GM18508 (cell line): Measurements from ENCODE around the gene VSIR.

Experiments
- ATAC-seq: cut with Tn5 transposase; IDR thresholded peaks from one replicate; pipeline ENCODE4 v1.9.1; 2021; ENCODE audit warnings: moderate number of reproducible peaks; ENCODE audit not compliant: insufficient read depth, unreplicated experiment

VSIR gene

DNA sequence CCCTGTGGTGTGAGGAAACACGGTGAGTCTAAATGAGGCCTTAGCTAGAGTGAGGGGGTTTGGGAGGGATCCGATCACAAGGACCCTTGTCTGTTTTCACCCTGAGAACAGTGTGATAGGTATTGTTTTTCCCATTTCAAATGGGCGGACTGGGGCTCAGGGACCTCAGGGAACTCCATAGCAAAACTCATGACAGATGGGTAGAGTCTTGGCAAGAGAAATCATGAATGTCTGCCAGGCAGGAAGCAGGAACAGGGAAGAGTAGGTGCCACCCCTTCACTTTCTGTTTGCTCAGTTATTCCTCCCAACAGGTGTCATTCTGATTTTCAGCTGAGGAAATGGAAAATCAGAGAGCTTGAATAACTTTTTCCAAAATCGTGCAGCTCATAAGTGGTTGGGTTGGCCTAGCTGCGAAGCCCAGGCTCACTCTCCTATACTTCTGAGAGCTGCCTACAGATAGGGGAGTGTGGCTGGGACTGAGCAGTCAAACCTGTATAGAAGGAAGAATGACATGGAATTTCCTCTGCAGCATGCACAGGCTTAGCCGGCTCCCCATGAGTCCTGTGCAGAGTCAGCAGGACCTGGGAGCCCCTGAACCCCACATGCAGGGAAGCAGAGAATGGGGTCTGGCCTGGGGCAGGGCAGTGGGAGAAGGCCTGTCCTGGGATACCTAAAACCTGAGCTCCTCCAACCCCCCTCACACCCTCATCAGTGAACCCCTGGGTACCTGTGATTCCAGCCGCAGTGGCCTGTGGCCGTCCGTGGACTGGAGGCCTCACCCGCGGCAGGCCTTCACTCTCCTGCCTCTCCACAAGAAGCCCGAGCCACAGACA, 36.1 kb downstream of the VSIR start:
- ATAC-seq: no peak

DNA sequence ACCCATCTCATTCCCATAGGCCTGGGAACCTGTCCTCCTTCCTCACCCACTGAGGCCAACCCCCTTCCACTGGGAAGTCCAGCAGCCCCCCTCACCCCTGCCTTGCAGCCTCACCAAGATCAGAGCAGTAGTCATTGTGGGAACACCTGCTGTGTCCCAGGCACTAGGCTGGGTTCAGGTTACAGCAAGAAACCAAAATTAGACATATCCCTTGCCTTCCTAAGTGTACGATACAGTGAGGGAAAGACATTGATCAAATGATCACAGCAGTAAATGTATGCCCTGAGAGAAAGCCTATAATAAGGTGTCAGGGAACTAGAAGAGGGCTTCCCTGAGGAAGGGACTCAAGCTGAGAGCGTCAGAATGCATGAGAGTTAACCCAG, 36.8 kb downstream of the VSIR start:
- ATAC-seq: no peak

DNA sequence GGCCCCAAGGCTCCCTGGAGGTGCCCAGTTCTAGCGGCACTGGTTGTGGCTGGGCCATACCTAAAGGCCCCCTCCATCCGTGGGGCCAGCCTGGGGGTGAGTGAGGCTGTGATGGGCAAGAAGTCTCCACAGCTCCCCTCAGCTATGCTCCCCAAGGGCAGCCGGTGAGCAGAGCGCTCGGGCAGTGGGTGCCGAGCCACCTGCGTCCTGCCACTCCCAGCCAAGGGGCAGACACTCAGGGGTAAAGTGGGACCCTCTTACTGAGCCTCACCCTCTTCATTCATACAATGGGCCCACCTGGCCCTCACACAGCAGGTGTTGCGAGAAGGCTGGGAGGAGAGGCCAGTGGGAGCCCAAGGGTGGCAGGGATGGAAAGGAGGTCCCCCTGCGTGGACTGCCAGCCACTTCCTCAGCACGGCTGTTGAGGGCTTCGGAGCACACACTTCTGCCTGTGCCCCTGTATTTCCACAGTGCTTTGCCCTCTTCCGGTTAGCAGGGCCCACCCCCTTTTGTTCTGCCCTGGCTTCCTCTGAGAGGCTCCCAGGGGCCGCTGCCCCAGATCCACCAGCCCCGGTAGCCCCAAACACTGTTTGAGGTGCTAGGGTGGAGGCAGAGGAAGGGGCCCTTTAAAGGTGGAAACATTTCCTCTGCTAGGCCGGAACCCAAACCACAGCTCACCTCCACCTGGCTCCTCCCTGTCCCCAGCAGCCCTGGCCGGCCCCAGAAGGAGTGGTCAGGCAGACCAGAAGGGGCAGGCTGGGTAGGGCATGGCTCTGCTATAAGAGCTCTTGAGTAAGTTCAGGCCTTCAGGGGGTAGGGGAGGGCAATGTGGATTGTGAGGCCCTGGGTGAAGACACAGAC, 37.4 kb downstream of the VSIR start:
- ATAC-seq: no peak

- no peak for ATAC-seq
These were observed 38.5 kb downstream of the VSIR start for GRCh38 chr10:71734797-71735196.

DNA sequence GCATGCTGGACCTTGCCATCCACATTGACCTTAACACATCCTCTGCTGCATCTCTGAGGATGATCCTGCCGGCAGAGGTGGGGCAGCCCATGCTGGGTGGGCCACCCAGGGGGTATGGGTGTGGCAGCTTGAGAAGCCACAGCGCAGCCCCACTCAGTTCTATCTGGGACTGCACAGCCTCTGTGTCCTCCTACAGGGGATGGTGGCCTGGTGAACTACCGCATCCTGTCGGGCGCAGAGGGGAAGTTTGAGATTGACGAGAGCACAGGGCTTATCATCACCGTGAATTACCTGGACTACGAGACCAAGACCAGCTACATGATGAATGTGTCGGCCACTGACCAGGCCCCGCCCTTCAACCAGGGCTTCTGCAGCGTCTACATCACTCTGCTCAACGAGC, 41.5 kb downstream of the VSIR start:
- ATAC-seq: no peak

DNA sequence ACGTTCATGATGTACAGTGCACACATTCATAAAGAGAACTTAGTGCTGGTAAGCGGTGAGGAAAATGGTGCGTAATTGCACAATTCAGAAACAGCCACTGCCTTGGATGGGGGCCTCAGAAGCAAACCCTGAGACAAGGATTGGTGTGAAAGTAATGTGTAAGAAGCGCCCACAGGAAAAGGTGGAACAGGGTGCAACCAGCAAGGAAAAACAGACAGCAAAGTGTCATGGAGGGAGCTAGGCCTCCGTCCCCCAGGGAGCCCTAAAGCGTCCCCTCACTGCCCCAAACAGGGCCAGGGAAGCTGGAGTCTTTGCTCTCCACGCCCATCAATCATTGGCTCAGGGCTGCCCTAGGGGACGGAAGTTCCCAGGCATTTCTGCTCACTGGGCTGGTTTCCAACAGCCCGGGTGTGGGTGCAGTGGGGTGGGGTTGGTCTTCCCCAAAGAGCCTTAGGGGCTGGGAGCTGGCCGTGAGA, 44.1 kb downstream of the VSIR start:
- no peak for ATAC-seq

DNA sequence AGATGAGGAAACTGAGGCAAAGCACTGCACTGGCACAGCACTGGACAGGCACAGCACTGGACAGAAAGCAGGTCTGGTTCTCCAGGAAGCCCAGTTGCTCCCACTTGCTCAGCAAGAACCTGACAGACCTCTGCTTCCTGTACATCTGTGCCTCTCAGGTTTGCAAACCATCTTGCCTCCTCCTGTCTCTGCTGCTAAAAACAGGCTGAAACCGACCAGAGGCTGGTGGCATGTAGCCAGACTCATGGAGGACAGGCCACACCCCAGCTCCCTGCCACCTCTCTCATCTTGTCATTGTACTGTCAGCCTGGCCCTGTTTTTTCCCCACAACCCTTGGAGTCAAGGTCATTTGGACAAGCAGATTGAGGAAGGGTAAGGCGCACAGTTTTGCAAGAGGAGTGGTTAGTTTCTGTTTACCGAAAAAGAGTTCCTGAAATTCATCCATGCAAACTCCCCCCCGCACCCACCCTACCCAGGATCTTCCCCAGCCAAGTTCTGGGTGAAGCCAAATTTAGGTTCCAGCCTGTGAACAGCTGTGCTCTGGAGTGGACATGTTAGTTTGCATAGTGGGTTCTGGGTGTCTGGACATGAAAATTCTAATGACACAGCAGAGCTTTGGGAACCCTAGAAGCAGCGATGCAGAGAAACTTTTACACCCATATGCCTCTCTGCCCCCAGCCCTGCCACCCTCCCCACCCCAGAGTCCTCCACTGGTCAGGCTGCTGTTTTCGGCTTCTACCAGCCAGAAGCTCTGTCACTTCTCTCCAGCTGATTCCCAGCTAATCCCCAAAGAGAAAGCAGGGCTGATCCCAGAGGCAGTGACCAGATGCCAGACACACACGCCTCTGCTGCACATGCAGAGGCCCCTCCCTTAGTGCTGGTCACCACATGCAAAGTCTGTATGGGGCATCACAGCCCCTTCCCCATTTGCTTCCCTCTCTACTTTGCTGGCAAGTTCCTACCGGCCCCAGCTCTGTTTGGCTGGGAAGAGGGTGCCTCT, 45.3 kb downstream of the VSIR start:
- no peak for ATAC-seq

DNA sequence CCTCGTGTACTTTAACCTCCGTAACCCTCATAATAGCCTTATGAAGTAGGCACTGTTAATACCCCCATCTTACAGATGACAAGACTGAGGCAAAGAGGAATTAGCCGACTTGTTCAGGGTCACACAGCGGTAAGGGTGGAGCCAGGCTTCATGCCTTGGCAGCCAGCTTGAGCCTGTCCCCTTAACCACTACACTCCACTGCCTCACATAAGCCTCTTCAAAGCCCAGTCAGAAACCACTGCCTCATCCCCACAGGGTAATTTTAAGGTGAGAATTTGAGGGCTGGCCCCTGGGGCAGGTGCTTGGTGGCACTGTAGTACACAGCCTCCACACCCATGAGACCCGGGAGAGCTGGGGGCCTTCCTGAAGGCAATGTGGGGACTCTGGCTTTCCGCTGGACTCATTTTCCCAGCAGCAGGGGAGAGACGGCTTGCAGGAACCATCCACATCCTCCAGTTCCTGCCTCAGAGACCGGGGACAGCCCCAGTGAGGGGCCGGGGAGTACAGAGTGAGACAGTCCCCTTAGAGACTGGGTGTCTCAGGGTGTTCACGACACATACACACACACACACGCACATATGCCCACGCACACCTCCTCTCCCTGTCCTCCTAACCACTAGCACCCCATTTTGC, 46.1 kb downstream of the VSIR start:
- ATAC-seq: no peak

GRCh38 chr10:71726580-71727104, 46.7 kb downstream of the VSIR start:
- no peak for ATAC-seq

DNA sequence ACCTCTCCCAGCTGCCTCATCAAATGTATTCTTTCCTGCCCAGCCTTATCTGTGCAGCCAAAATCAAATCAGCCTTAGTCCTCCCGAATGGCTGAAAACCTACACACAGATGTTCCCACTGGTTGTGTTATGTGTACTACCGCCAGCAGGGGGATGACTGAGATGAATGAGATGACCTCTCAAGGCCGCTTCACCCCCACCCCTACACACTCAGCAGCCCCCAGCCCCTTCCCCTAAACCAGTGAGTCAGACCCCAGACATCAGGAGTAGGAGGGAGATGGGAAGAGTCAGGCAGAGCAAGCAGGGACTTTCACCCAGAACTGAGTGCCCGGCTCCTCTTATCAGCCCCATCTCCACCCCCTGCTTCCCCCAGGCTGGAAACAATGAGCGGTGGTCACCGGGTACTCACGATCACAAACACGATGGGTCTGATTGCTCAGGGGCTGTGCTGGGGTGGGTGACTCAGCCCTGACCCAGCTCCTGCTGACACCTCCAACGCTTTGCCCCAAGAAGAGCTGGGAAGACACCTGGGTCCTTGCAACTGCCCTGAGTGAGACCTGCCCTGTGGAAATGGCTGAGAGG, 47.2 kb downstream of the VSIR start:
- no peak for ATAC-seq

DNA sequence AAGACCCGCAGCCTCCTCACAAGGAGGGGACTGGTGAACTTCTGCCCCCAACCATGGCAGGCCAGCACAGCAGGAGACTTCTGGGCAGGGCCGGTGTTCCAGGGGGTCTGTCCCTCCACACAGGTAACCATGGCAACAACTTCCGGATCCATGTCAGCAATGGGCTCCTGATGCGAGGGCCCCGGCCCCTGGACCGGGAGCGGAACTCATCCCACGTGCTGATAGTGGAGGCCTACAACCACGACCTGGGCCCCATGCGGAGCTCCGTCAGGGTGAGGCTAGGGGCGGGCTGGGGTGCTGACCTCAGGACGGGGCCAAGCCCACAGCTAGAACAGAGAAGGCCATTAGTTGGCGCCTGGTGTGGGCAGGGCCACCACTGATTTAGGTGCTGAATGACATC, 48.1 kb downstream of the VSIR start:
- no peak for ATAC-seq

DNA sequence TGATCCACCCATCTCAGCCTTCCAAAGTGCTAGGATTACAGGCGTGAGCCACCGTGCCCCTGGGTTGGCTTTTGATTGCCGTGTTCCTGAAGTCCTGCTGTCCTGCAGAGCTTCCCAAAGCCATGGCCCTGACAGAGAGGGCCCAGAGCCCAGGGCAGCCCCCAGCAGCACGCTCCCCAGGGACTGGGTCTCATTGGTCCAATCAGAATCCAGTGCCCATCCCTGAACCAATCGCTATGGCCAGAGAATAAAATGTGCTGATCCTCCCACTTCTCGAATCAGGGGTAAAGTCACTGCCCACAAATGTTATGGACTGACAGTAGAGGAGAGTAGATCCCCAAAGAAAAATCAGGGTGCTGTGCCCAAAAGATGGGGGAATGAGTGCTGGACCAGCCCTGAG, 48.8 kb downstream of the VSIR start:
- ATAC-seq: no peak

DNA sequence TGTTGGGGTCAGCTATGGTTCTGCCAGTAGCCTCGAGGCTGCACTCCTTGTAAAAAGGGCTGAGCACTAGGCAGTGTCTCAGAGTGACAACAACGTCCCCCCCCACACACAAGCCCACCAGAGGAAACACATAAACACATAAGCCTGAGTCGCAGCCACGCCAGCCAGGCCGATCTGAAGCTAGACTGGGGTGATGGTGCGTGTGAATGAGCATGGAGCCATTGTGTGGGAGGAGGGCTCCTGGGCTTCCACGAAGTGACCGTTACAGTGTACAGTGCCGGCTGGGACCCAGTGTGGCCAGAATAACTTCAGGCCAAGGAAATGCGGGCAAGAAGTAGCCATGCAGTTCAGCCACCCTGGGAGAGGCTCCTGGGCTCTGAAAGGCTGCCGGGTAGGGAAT, 50.0 kb downstream of the VSIR start:
- no peak for ATAC-seq

DNA sequence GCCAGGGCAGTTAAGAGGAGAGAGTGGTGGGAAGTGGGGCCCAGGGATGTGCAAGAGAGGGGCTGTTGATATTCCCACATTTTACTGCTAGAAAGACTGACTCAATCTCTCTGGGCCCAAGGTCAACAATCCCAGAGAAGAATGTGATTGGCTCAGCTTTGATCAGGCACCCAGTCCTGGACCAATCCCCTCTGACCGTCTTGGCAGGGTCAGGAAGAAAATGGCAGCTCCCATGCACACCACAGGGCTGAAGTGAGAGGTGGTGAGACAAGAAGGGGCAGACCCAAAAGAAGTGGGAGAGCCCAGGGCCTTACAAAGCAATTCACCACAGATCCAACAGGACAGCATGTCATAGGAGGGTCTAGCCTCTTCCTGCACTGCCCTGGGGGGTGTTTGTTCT, 50.5 kb downstream of the VSIR start:
- ATAC-seq: no peak

GRCh38 chr10:71721313-71721712, 52.0 kb downstream of the VSIR start:
- ATAC-seq: no peak

GRCh38 chr10:71720288-71720687, 53.0 kb downstream of the VSIR start:
- ATAC-seq: no peak

DNA sequence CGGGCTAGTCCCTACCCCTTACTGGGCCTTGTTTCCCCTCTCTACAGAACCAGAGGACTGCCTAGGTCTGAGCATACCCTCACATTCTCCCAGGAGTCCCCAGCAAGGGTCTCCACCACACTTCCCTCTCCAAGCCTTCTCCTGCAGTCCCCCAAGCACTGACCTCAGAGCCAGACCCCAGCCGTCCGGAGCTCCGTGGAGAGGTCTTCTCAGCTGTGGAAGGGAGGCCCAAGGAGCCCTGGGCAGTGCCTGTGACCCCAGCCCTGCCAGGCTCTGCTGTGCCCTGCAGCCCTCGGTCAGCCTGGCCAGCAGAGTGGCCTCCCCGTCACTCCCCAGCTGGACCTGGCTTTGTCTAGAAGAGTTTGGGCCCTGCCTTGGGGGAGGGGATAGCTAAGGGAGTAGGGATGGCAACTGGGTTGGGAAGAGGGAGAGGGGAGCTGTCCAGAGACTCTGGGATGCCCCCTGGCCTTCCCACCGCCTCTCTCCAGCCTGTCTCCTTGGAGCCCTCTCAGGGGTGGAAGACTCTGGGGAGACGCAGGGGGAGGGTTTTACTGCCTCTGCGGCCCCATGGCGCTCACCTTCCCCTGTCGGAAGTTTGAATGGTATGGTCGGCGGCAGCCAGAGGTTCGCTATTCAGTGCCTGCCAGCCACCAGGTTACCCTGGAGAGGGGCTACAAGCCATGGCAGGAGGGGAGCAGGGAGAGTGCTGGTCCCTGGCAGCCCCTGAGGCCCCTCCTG, 53.7 kb downstream of the VSIR start, which contains the start of gene C10orf105:
Gene C10orf105 (minus strand): TSS at position 315 of the 738 bp plus-strand sequence. CDS start 3,441 bp downstream, outside the sequence.
- no peak for ATAC-seq

- ATAC-seq: no peak
These were observed 54.3 kb downstream of the VSIR start for GRCh38 chr10:71719042-71719441.
